ENCODE results near the gene NSRP1.
A peak's percentile ranks its signal among the peaks of the same experiment; 100 is the strongest.

The NSRP1 gene

DNA sequence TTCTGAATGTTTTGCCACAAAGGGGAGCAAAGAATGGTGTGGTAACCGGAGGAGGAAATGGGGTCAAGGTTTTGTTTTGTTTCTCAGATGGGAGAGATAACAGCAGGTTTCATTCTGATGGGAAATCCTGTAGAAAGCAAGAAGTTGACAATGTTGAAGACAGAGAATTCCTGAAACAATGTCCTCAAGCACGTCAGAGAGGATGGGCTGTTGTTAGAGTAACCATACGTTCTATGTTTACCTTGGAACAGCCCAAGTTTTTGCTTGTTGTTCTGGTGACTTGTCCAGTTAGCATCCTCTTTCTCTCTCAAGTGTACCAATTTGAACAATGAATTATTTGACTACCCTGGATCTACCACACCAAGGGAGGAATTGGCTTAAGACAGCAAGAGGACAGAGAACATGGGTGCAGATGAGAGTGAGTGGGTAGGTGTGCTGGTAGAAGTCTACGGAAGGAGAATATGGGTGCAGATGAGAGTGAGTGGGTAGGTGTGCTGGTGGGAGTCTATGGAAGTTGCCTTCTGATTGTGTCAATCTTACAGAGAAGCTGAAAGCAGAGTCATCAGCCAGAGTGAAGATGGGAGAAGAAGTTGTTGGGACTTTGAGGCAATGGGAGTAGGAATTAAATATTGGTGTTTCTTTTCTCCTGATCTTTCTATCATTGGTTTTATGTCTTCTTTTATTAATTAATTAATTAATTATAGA lies 14.8 kb upstream of the NSRP1 start:
- no peak overlapping the region for H3K4me3 ChIP-seq (ENCODE audit: control insufficient read depth, low read depth, low read length)
- DNase-seq (ENCODE audit: low read depth), result no peak
- no peak for TF ChIP-seq CTCF (conservative IDR thresholded peaks at IDR 0.05; ENCODE audit: control insufficient read depth, insufficient read depth, low read depth, low read length)

DNA sequence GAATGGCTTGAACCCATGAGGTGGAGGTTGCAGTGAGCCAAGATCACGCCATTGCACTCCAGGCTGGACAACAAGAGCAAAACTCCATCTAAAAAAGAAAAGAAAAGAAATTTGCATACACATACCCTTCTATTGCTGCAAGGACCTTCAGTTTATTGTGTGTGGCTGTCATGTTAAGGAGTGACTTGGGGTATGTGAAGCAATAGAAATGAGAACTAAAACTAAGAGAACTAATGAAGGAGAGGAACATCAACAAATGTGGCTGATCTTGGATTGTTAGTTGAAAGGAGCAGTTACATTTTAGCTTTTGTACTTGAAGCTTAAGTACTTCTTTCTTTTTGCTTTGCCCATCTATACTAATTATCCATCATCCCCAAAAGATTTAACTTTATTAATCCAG lies 12.7 kb upstream of the NSRP1 start:
- TF ChIP-seq CTCF (conservative IDR thresholded peaks at IDR 0.05; ENCODE audit: control insufficient read depth, insufficient read depth, low read depth, low read length), result no peak
- no peak overlapping the region for H3K4me3 ChIP-seq (ENCODE audit: control insufficient read depth, low read depth, low read length)
- DNase-seq (ENCODE audit: low read depth), result no peak

- H3K4me3 ChIP-seq (ENCODE audit: control insufficient read depth, low read depth, low read length), result peak overlapping the region; percentile 62
Observed at GRCh38 chr17:30104575-30105339, 11.9 kb upstream of the NSRP1 start.

GRCh38 chr17:30112794-30113193 lies 3.8 kb upstream of the NSRP1 start:
- TF ChIP-seq CTCF (conservative IDR thresholded peaks at IDR 0.05; ENCODE audit: control insufficient read depth, insufficient read depth, low read depth, low read length), result no peak
- H3K4me3 ChIP-seq (ENCODE audit: control insufficient read depth, low read depth, low read length), result no peak overlapping the region
- no peak for DNase-seq (ENCODE audit: low read depth)

More at GRCh38 chr17:30104575-30105339, 11.9 kb upstream of the NSRP1 start:
- peak; percentile 96 for TF ChIP-seq CTCF (conservative IDR thresholded peaks at IDR 0.05; ENCODE audit: control insufficient read depth, insufficient read depth, low read depth, low read length)
- DNase-seq (ENCODE audit: low read depth), result peak; percentile 83

- peak; percentile 19 for DNase-seq (ENCODE audit: low read depth)
- no peak overlapping the region for H3K4me3 ChIP-seq (ENCODE audit: control insufficient read depth, low read depth, low read length)
- TF ChIP-seq CTCF (conservative IDR thresholded peaks at IDR 0.05; ENCODE audit: control insufficient read depth, insufficient read depth, low read depth, low read length), result no peak
Observed at GRCh38 chr17:30113213-30113612, 3.4 kb upstream of the NSRP1 start.

DNA sequence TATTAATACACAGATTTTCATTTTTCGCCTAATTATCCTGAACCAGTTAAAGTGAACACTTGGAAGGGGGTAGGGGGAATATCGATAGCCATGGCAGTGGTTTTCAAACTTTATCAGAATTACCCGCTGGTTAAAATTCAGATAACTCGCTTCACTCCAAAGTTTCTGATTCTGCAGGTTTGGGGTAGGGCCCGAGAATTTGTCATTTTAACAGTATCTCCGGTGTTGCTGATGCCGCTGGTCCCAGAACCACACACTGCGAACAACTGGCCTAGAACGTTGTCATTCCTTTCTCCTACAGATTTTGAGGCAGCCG lies 313 bp upstream of the NSRP1 start:
- peak overlapping the region; percentile 84 for H3K4me3 ChIP-seq (ENCODE audit: control insufficient read depth, low read depth, low read length)
- no peak for TF ChIP-seq CTCF (conservative IDR thresholded peaks at IDR 0.05; ENCODE audit: control insufficient read depth, insufficient read depth, low read depth, low read length)
- no peak for DNase-seq (ENCODE audit: low read depth)

Data from fibroblast of mammary gland (primary cell).